K562 (cell line): ENCODE data around the gene CBX2. TPM values are rescaled to one million over a fixed set of nuclear protein-coding genes. Genes with fewer than 3 reads are reported as not detected.

Experiments used
- ATAC-seq: fragments of 200-7000 bp; cut with Tn5 transposase; 3 replicates; pipeline ENCODE4 v1.9.1; 2020; ENCODE audit warnings: moderate library complexity
- BruUV-seq: library from RNA; stranded (reverse); fragments of 400-500 nt; replicated peaks from 2 replicates; lab custom pipeline; 2021; lab: Mats Ljungman, UMichigan
- CTCF ChIA-PET: fragments of 300-600 bp; formaldehyde crosslinking; extraction: SDS; loops from one replicate; lab custom pipeline; 2021; ENCODE audit warnings: low intra/inter-chr PET ratio; lab: Yijun Ruan, JAX
- POLR2A ChIA-PET: fragments of 300-600, 350-650 bp; sonication (Branson Sonifier 250); formaldehyde crosslinking; extraction: SDS; loops from one replicate; lab custom pipeline; 2021; ENCODE audit warnings: antibody characterized with exemption, inconsistent platforms; lab: Yijun Ruan, JAX
- DNase-seq, 4 experiments: peaks; one replicate each; pipeline versions ENCODE4 v3.0.0 to v3.0.0-alpha.2; 2011 to 2018; ENCODE audit warnings: low spot score in 3 of 4, mixed read lengths in 3 of 4; ENCODE audit errors: extremely low read depth in 1 of 4
- FAIRE-seq: peaks from 2 replicates; lab custom pipeline; 2011; peaks lifted over from hg19 to GRCh38; lab: Jason Lieb, UNC
- H2AFZ ChIP-seq: 2 replicates; pipeline ENCODE4 v1.6.0; 2011; ENCODE audit warnings: low read depth, low read length, control low read depth, inconsistent platforms
- H3K27ac ChIP-seq: fragments of 200-600 bp; 3 replicates; pipeline ENCODE4 v1.8.0; 2011; ENCODE audit warnings: low read depth, mild to moderate bottlenecking, control low read depth, inconsistent platforms, low read length, moderate library complexity, mixed read lengths; ENCODE audit errors: extremely low read depth
- H3K27me3 ChIP-seq, 2 experiments: fragments of 300-600 bp in 1 of 2; 2 replicates in 1 of 2; 3 replicates in 1 of 2; pipeline versions ENCODE4 v1.6.0 to v1.8.0; 2011; ENCODE audit warnings: inconsistent platforms in 2 of 2, low read length in 2 of 2, mild to moderate bottlenecking in 1 of 2, mixed read lengths in 1 of 2, moderate library complexity in 1 of 2; ENCODE audit not compliant: control insufficient read depth in 2 of 2, insufficient read depth in 2 of 2
- H3K36me3 ChIP-seq: fragments of 300-600 bp; 3 replicates; pipeline ENCODE4 v1.8.0; 2011; ENCODE audit warnings: mild to moderate bottlenecking, low read length, inconsistent platforms; ENCODE audit not compliant: control insufficient read depth, insufficient read depth
- H3K4me1 ChIP-seq, 2 experiments: fragments of 200-600 bp in 1 of 2; replicated peaks in 1 of 2; 2 replicates in 1 of 2; 3 replicates in 1 of 2; pipeline versions ENCODE4 v1.5.1 to v1.8.0; 2011; ENCODE audit warnings: inconsistent platforms in 2 of 2, low read length in 2 of 2, mild to moderate bottlenecking in 1 of 2, mixed read lengths in 1 of 2, moderate library complexity in 1 of 2; ENCODE audit not compliant: control insufficient read depth in 2 of 2, insufficient read depth in 2 of 2
- H3K4me2 ChIP-seq: 2 replicates; pipeline ENCODE4 v1.6.1; 2011; ENCODE audit warnings: low read length, control low read depth, inconsistent platforms, mixed read lengths; ENCODE audit not compliant: insufficient read depth
- H3K4me3 ChIP-seq: fragments of 200-600 bp; sonication (generic), shearing (Covaris generic); 2 replicates; pipeline ENCODE4 v1.5.1; 2016; ENCODE audit warnings: control low read depth, inconsistent platforms
- H3K79me2 ChIP-seq: fragments of 200-600 bp; 3 replicates; pipeline ENCODE4 v1.8.0; 2011; ENCODE audit warnings: low read length, inconsistent platforms; ENCODE audit not compliant: control insufficient read depth, insufficient read depth
- H3K9ac ChIP-seq, 2 experiments: 2 replicates each; pipeline versions ENCODE4 v1.6.0 to v1.6.1; 2011; ENCODE audit warnings: low read depth in 2 of 2, low read length in 2 of 2, control low read depth in 1 of 2, inconsistent platforms in 1 of 2, mild to moderate bottlenecking in 1 of 2, mixed read lengths in 1 of 2; ENCODE audit not compliant: insufficient read depth in 1 of 2
- H3K9me1 ChIP-seq: one replicate; pipeline ENCODE4 v1.6.0; 2011; ENCODE audit warnings: inconsistent platforms, mild to moderate bottlenecking, low read length, moderate library complexity; ENCODE audit not compliant: control insufficient read depth, insufficient read depth
- H3K9me3 ChIP-seq: replicated peaks from 2 replicates; pipeline ENCODE4 v1.5.1; 2011; ENCODE audit warnings: low read depth, low read length, inconsistent platforms; ENCODE audit not compliant: control insufficient read depth, insufficient read depth
- H4K20me1 ChIP-seq: replicated peaks from 2 replicates; pipeline ENCODE4 v1.6.1; 2011; ENCODE audit warnings: low read length, inconsistent platforms, mixed read lengths; ENCODE audit not compliant: control insufficient read depth, insufficient read depth
- HNRNPH1 ChIP-seq: fragments of 200-400 bp; formaldehyde crosslinking; optimal IDR thresholded peaks from 2 replicates; pipeline ENCODE3; 2017; ENCODE audit warnings: low read depth, mild to moderate bottlenecking, low read length, moderate library complexity
- RFX1 ChIP-seq: fragments of 450-650 bp; IDR thresholded peaks from 2 replicates; pipeline ENCODE4 v1.6.1; 2016; ENCODE audit warnings: mild to moderate bottlenecking, moderate library complexity
- ZBTB33 ChIP-seq: sonication (generic); formaldehyde crosslinking; IDR thresholded peaks from 2 replicates; pipeline ENCODE4 v1.8.1; 2023; ENCODE audit warnings: mild to moderate bottlenecking, missing genetic modification reagents
- WGBS: fragments of 100-300 bp; shearing (Covaris generic); methylation state at CpG from one replicate; pipeline ENCODE4 v1.1.6; 2016; ENCODE audit warnings: low coverage, mixed read lengths; ENCODE audit not compliant: insufficient coverage; ENCODE audit errors: missing lambda C conversion rate; 5-methylcytosine and 5-hydroxymethylcytosine counted together
- in situ Hi-C: fragments of 300-500 bp; cut with MboI; formaldehyde crosslinking; loops from 4 replicates; pipeline ENCODE4 v1.15.0; 2018; ENCODE audit warnings: inconsistent platforms, mixed read lengths
- intact Hi-C: fragments of 100-400 bp; cut with micrococcal nuclease; formaldehyde crosslinking; loops from 2 replicates; pipeline ENCODE4 v1.14.2; 2022
- polyA plus RNA-seq, 8 experiments: library from polyadenylated mRNA; depleted of rRNA in 4 of 8; stranded (reverse) in 5 of 8; unstranded in 3 of 8; fragments of >200 nt; fragmentation: Nextera tagmentation in 2 of 8; fragmentation: Illumina TruSeq in 1 of 8; extraction: Ambion mirVana in 2 of 8; extraction: Trizol in 1 of 8; gene quantifications; 2 replicates each; pipeline versions ENCODE4 v1.2.1 to v1.2.3, GENCODE V29; 2011 to 2014; ENCODE audit warnings: inconsistent platforms in 1 of 8, missing spikeins in 1 of 8
- total RNA-seq, 7 experiments: library from RNA; depleted of rRNA in 6 of 7; stranded (reverse); fragments of >200 nt in 6 of 7; fragmentation: Illumina TruSeq in 2 of 7; extraction: Trizol in 2 of 7; gene quantifications; 2 replicates each; pipeline versions ENCODE4 v1.2.1 to v1.2.3, GENCODE V29; 2011 to 2021; ENCODE audit warnings: low replicate concordance in 1 of 7

The CBX2 gene
- total and polyA plus RNA-seq, 9 of the 15 experiments (the other 6 are each of a cell fraction or from before 2014, with no cell fraction given), result 0.66 to 26.9 (median 13.9) TPM

DNA sequence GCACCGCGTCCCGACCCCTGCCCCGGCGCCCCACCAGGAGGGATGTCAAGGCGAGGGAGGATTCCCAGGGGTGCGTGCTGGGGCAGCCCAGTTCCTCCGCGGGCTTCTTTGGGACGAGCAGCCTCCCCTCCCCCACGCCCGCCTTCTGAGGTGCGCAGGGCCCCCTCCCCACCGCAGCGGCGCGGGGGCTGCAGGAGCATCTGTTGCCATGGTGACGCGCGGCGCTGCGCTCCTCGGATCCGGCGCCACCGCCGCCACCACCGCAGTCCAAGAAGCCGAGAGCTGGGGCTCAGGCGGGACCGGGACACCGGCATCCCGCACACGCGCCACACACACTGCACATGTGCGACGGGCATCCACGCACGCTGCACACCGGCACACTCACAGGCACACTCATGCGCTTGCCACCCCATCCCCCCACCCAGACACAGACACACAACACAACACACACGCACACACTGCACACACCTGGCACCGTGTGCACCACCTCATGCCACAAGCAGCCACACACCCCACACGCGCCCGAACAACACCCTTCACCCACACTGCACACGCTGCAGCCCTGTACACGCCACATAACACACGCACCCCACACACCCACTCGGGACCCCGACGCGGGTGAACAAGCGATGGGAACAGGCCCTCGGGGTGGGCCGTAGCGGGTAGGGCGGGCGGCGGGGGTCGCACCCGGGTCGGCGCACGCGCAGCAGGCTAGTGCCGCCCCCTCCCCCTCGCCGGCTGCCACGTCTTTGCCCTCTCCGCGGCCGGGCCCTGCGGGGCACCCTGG is 30.2 kb upstream of the CBX2 start:
- intact Hi-C loops (loop anchor here (2.0 to 10.0 kb wide), 3 partner anchors 40 to 227 kb away; partner anchors contain the start of gene CBX4), in situ Hi-C loops (loop anchor here (5.0 to 10.0 kb wide), 2 partner anchors 45 to 167 kb away; no protein-coding TSS in a partner anchor)
- Histone ChIP-seq H3K36me3 (no peaks in the 10 kb centered on the region), H3K4me3 (no peak overlapping the region), H3K9me3 (no peaks in the 10 kb centered on the region), H3K9me1 (no peaks in the 10 kb centered on the region), H3K79me2 (no peaks in the 10 kb centered on the region), H3K9ac (no peak overlapping the region; a peak in 1 of 4 replicates), H3K4me1 (peaks cover 18 to 25% of the 10 kb centered on the region in 2 experiments), H3K27ac (no peak overlapping the region), H3K27me3 (no peaks in the 10 kb centered on the region), H3K4me2 (no peak overlapping the region), H2AFZ (no peak overlapping the region), H4K20me1 (no peaks in the 10 kb centered on the region)
- 91% methylated on average over 21 of the region's 74 CpGs for WGBS
- DNase-seq (no peak), FAIRE-seq (no peak), ATAC-seq (no peak)
- TF ChIP-seq RFX1, result peak; percentile 38
- no peak for TF ChIP-seq HNRNPH1
- peak; percentile 67 for TF ChIP-seq ZBTB33 (CRISPR knock-in tag)
- POLR2A ChIA-PET, result no interaction called here
- no TSS peak for BruUV-seq
- CTCF ChIA-PET, result interaction anchor here (1.9 kb wide), 1 partner anchor 30 kb away, joined by 8 read pairs; the partner anchor contains the start of gene CBX2
